Hypothalamus (tissue), 51 donors: ENCODE measurements around the gene RALGAPA2.
A peak's percentile ranks its signal among the peaks of the same experiment; 100 is the strongest.

Experiments used
- DNase-seq, 51 donors: peaks; one replicate each; lab custom pipeline; 2025; lab: John Stamatoyannopoulos, UW

The RALGAPA2 gene

DNA sequence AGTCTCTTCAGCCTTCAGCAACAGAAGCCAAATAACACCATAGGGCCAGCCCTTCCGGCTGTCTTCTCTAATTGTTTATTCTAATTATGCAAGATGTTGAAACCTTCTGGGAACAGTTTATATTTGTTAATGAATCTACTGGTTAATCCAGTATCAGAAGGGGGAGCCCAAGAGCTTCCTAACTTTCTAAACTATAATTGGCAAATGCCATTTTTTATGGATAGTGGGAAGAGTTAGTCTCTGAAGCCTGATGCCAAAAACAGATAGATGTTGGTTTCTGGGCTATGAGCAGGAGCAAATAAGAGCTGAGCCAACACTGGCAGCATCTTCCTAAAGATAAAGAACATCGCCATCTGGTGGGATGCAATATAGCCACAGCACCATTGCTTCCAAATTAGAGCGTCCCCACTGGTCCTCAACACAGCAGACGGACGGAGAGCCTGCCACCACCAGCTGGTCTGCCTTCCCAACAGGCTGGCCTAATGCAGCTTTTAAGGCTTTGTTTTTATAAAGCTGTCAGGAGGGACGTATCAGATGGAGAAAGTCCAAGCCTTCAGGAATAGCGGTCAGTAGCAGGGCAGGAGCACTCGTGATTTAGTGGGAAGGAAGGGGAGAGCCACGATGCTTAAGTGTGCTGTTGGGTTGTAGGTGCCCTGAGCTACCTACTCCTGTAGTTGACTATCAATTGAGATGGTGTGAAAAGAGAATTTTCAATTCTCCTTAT, 118.8 kb downstream of the RALGAPA2 start:
- DNase-seq = peak in 14 of 51 donors; percentile 4 to 39 (median 12)

DNA sequence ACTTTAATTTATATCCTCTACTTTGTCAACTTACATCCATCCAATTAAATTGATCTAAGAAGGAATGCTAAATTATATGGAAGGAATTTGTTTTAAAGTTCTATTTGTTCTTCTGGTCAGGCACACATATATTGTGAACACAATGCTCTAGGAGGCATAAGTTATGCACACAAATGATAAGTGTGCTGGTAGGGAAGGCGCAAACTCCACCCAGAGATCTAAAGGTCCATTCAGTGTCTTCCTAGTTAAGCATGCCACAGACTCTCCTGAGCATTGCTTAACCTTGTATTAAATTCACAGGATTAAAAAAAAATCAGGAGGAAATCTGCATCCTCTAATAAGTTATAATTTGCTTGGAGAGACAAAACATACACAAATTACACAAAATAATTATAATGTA, 127.3 kb downstream of the RALGAPA2 start:
- DNase-seq = no peak

DNA sequence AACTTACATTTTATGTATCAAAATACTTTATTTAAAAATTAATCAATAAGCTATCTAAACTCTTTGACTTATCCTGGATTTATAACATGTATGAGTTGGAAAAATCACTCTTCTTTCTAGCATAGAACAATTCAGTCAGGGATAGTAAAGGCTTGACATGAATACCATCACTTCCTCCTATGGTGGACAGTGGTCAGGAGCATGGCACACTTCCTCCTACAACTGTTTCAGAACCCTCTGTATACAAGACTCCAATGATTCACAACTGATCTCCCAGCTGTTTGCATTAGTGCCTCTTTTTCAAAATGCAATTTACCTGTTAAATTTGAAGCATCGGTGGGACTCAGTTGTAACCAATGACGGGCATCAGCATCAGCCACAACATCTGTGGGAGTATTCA, 129.7 kb downstream of the RALGAPA2 start:
- no peak for DNase-seq

DNA sequence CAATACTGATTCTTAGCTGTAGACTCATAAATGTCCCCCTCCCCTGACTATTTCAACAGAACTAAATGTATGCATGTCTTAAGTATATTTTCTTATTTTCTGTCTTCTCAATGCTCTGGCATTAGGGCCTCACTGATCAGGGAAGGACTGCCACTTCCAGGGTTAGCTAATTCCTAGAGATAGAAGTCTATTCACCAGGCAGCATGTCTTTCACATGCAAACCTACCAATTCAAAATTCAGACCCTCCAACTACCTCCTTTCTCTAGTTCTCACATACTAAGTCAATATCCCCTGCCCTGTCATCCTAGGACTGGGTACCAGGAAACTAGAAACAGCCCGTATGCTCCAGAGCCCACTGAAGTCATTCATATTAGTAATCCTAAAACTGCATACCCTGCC, 132.3 kb downstream of the RALGAPA2 start:
- DNase-seq = no peak

DNA sequence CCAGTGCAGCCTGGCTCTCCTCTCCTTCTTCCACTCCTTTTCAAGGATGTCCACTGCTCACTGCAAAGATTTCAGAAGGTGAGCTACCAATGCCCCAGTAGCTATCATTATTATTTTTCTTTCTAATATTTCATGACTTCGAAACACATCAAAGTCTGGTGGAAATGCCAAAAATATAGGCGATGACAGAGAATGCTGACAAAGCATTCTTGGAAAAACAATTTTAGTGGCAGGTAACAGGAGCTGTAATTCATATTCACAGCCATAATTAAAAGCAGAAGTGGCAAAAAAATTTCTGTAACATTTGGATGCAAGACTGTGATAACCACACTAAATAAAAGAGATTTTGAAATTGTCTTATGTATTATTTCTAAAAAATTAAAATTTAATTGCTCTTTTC, 133.6 kb downstream of the RALGAPA2 start:
- no peak for DNase-seq

DNA sequence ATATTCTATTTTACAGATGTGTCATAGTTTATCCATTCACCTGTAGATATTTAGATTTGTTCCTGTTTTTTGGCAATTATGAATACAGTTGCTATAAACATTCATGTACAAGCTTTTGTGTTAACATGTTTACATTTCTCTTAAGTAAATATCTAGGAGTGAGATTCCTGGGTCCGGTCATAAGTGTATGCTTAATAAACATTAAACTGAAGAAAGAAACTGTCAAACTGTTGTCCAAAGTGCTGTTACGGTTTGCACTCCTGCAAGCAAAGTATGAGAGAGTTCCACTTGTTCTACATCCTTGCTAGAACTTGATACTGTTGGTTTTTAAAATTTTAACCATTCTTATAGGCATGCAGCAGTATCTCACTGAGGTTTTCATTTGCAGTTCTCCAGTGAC, 138.6 kb downstream of the RALGAPA2 start:
- DNase-seq = no peak

DNA sequence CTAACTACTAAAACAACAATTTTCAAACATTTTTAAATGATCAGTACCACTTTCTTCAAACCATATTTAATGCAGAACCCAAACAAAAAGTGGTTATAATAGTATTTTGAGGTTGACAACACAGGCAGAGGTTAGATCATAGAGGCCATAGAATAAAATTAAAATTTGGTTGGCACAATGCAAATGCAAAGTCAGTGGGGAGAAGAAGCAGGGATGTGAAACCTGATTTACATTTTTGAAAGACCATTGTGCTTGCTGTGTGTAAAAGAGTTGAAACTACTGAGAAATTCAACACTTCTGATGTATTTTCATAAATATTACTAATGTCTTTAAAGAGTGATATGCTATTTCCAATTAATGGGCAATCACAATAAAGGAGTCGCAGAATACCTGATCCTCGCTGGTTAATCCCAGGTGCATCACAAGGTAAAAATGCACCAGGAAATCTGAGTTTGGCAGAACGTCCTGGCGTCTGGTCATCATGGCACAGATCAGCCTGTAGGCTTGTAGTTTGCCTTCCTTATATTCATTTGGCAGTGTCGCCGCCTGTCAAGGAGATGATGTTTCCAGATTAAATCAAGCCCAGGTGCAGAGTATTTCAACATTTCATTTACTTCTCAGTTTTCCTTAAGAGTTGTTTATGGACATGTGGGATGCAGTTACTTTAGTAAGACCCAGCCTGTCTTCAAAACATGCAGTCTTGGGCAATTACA, 141.2 kb downstream of the RALGAPA2 start:
- no peak for DNase-seq

DNA sequence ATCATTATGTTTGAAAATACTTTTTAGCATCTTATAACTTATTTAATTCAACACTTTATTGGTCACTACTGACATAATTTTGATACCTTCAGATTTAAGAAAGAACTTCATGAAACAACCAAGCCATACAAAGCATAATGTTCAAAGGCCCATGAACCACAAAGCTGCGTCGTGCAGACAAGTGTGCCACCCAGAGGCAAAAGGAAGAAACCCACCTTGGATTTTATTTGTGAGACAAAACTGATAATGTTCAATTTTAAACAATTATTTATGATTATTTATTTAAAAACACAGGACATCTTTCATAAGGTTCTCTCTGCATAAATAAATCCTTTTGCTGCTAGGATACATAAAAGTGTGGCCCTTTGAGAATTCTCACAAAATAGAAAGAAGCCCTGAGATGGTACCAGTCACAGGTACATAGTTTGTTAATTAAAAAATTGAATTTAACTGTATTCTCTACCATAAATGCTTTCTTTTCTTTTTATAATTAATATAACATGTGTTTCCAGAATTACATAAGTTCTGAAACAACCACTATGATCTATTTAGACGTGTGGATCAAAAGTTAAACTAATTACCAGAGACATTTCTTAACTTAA, 143.7 kb downstream of the RALGAPA2 start:
- DNase-seq = peak in 14 of 51 donors; percentile 4 to 47 (median 22)

DNA sequence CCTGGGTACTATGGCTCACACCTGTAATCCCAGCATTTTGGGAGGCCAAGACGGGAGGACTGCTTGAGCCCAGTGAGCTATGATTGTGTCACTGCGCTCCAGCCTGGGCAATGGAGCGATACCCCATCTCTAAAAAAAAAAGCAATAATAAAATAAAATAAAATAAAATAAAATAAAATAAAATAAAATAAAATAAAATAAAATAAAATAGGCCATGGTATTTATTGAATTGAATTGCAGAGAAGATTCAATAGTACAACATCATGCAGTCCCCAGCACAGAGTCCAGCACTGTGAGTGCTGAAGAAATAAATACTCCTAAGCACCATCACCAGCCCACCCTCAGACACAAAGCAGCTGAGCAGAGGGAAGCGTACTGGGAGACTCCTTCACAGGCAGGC, 144.7 kb downstream of the RALGAPA2 start:
- DNase-seq = no peak

DNA sequence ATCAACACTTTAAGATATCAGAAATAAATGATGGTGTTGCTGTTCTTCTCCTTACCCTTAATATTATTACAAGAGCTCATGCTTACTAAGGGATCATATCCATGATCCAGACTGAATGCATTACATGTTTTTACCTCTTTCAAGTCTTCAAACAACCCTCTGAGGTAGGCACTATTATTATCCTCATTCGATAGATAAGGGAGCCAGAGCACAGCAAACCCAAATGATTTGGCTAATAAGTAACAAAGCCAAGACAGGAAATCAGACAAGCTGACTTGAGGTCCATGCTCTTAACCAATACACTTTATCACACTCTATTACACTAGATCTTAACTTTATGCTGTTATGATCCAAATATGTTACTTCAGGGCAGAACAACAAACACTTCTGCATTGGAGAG, 145.9 kb downstream of the RALGAPA2 start:
- no peak for DNase-seq

DNA sequence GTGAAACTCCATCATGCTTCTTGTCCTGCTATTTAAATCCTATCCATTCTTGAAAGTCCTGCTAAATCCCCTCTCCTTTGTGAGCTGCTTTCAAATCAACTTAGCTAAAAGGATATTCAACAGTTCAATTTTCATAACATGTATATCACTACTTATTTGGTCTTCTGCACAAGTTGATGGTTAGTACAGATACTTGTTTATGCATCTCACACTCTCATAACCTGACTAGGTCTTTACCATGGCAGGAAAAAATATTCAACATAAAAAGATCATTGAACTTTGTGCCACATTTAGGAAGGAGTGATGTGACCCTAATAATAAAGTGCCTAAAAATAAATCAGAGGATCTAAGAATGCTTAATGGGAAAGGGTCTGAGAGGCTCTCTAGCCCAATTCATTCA, 148.2 kb downstream of the RALGAPA2 start:
- no peak for DNase-seq

DNA sequence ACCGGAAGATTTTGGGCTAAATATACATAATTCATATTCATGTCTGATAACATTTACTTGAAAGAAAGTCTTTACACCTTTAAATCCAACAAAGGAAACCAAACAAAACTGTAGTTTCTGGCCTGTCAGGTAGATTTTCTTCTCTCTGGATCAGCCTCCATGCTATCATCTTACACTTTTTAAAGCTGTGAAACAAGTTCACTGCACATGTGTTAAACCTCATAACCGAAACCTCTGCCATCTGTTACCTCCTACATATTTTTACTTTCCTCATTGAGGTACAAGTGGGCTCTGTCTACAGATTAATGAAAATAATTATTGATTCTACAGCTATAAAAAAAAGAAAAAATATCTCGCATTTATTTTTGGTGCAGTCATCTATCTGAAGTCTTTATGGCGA, 149.9 kb downstream of the RALGAPA2 start:
- no peak for DNase-seq

DNA sequence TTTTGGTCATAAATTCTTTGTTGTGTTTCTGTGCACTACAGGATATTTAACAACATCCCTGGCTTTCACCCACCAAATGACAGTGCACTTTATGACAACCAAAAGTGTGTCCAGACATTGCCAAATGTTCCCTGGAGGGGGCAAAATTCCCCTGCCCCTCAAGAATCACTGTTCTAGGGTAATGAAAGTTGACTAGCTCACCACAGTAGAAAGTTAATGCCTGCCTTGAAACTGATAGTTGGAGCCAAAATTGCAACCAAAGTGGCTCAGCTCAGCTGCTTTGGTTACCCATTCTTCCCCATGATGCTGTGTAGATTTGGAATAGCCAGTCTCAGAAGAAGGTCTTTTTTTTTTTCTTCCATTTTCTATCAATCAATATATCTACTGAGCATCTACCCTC, 150.6 kb downstream of the RALGAPA2 start:
- DNase-seq = no peak

DNA sequence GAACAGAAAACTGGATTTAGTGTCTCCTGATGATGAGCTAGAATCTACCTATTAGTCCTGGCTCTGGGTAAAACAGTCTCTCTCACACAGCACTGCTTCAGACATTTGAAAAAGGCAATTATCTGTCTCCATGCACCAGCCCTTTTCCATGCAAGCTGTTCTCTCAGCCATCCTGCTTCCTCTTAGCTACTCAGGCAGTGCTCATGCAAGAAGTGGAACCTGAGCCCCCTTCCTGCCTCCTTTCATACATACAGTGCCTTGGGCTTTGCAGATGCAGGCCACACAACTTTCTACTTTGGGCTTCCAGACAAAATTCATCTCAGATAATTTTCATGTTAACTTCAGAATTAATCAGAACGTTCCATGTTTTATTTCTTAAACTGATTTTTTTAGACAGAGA, 151.3 kb downstream of the RALGAPA2 start:
- no peak for DNase-seq

DNA sequence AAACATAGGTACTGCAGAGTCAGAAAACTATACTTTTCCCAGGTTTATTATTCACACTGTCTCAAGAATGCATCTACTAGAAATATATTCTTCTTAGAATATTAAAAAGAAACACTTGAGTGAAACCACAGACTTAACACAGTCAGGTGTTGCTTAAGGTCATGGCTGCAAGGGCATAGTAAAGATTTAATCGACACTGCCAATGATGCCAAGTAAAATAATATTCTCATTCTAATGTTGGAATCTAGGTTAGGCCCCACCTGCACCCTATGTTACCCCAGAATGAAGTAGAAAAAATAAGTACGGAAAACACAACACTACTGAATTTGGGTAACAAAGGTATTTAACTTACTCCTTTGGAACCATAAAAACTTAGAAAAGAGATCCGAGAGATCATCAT, 155.0 kb downstream of the RALGAPA2 start:
- DNase-seq = no peak

DNA sequence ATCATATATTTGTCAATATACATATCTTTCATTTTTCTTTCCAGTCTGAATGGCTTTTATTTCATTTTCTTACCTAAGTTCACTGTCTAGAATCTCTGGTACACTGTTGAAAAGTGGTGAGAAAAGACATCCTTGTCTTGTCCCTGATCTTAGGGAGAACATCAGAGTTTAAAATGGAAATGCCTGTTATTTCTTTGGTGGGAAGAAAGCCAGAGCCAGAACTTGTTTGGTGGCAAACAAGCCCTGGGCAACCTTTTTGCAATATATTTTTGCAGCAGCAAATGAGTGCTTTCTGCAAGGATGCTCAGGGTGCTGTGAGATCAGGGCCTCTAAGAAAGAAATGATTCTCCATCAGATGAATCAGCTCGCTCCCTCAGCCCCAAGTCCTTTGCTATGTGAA, 156.6 kb downstream of the RALGAPA2 start:
- DNase-seq = no peak

DNA sequence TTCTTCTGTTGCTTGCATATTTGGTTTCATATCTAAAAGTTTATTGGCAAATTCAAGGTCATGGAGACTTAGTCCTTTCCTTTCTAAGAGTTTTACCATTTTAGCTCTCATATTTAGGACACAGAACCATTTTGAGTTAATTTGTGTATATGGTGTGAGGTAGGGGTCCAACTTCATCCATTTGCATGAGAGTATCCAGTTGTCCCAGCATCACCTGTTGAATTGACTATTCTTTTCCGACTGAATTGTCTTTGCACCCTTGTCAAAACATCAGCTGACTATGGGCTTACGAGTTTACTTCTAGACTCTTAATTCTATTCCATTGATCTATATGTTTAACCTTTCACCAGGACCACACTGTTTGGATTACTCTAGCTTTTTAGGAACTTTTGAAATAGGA, 157.5 kb downstream of the RALGAPA2 start:
- no peak for DNase-seq

DNA sequence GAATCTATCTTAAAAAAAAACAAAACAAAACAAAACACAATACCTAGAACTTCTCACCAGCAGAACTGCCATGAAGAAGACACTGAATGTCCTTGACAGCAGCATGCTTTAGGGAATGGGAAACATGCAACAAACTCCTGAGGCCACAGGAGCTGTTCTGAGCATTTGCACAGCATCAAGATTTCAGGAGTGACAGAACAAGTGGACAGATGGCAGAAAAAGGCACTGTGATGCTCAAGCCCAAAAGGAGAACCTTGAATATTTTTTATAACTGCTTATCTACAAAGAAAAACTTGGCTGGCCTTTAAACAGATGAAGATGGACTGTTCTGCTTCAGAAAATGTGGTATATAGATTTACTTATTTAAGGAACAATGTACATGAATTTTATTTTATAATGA, 158.9 kb downstream of the RALGAPA2 start:
- DNase-seq = no peak

DNA sequence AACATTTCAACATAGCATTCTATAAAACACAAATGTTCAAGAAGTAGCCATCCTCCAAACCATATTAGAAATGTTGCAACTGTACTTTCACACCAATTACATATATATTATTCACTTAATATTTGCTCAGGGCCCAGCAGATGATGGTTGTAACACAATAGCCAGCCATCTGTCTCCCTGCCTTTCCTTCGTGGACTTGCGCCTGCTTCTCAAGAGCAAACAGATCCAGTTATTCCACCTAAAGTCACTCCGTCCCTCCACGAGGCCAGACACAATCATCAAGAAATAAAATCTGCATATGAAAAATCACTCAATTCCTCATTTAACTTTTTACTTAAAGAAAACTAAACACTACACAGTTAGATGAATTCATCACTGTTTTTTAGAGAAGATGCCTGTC, 160.4 kb downstream of the RALGAPA2 start:
- no peak for DNase-seq

DNA sequence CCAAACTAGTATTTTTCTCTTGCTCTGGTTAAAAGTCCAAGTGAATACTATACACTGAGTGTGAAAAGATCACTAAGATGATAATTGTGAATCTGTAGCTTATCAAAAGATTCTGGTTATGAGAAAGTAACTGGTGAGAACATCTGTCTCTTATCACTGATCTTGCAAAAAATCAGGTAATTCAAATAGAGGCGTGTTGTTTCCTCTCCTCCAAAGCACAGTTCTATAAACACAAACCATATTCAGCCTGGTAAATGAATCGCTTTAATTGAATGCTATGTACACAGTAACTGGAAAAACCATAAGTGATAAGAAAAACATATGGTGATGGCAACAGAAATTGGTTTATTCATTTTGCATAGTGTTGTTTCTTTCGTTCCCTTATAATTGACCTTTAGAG, 161.0 kb downstream of the RALGAPA2 start:
- DNase-seq = no peak

DNA sequence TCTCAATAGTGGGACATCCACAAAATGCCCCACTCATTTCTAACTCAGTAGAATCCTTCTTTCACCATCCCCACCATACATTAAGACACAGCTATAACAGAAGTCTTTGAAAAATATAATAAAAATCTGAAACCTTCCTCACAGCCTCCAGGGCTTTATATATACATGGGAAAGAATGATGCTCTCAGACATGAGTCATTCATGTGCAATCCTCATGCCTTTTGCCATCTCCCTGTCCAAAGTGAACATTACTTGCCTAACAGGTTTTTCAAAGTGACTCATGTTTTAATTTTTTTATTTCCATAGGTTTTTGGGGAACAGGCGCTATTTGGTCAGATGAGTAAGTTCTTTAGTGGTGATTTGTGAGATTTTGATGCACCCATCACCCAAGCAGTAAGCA, 162.7 kb downstream of the RALGAPA2 start:
- no peak for DNase-seq

DNA sequence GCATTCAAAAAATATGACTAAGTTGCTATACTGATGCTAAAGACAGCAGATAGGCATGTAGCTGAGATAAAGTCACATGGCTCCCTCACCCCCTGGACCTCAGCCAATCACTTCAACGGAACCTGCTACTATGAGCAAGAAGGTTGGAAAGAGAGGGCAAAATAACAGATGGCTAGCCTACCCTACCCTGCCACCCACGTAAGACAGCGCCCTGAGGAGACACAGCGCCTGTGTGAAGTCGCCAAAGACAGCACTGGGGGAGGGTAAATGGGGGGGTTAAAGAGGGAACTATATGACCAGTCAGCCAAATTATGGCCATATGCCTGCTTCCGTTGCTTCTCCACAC, 163.2 kb downstream of the RALGAPA2 start:
- DNase-seq = no peak
